HPDE6-E6E7 (cell line): Measurements from ENCODE around the gene ABCC5.

Source experiments
- DNase-seq: peaks from one replicate; pipeline ENCODE4 v3.0.0; 2011; ENCODE audit warnings: missing footprints; ENCODE audit errors: extremely low spot score

ABCC5 gene

GRCh38 chr3:183922421-183922820 lies 95.3 kb downstream of the ABCC5 start:
- no peak for DNase-seq

- DNase-seq = no peak
These were observed 96.6 kb downstream of the ABCC5 start for GRCh38 chr3:183921096-183921495.

- no peak for DNase-seq
These were observed 97.3 kb downstream of the ABCC5 start for GRCh38 chr3:183920416-183920815.

DNA sequence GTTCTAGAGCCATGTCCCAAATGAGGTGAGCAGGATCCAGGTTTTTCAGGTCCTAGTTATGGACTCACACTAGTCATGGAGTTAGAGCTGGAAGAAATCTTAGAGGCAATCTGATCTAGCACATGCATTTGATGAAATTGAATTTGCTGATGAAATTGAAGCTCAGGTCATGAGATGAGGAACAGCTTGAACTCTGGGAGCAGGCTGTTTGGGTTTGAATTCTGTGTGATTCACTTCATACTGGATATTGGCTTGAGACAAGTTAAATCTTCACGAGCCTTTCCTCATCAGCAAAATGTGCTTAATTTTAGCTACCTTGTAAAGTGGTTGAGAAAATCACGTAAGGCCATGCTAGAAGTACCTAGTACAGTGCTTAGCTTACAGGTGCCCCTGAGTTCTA lies 99.5 kb downstream of the ABCC5 start:
- no peak for DNase-seq

GRCh38 chr3:183917776-183918175 lies 99.9 kb downstream of the ABCC5 start:
- no peak for DNase-seq

GRCh38 chr3:183914856-183915255 lies 102.8 kb downstream of the ABCC5 start:
- DNase-seq = no peak

DNA sequence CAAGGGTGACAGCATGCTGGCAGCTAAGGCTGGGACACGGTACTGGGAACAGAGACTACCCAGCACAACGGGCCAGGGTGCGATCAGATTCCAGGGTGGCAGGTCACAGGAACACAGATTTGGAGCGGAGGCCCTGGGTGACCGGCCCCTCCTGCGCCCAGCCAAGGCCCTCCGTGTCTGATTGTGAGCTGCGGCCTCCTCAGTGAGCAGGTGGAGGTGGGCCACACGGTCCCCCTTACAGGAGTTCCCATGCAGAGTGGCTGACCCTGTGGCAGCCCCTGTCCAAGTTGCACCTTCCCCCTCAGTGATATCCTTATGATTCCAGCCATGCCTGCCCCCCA lies 104.1 kb downstream of the ABCC5 start:
- no peak for DNase-seq

DNA sequence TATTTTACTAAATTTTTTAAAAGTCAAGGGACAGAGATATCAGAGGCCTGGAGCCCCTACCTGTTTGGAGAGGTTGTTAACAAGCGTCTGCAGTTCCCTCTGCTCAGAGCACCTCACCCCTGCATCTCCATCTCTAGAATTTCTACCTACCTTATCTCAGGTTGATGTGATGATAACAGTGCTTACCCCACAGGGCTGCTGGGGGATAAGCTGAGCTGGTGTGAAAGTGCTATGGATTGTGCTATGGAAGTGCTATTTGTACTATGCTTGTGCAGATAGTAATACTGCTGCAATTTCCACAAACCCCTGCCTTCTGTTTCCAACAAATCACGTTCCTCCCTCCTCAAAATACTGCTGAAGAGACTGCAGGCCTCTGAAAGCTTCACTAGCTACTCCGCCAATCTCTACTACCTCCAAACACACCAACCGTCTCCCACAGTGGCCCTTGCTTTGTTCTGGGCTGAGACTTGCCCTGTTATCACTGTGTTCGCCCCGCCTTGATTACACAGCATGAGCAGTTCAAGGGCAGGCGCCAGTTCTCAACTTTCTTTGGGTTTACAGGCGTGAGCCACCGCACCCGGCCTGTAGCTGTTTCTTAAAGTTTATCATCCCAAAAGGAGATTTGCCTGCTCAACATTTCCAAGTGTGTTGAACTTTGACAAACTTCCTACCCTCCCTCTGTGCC lies 104.6 kb downstream of the ABCC5 start:
- DNase-seq = no peak

DNA sequence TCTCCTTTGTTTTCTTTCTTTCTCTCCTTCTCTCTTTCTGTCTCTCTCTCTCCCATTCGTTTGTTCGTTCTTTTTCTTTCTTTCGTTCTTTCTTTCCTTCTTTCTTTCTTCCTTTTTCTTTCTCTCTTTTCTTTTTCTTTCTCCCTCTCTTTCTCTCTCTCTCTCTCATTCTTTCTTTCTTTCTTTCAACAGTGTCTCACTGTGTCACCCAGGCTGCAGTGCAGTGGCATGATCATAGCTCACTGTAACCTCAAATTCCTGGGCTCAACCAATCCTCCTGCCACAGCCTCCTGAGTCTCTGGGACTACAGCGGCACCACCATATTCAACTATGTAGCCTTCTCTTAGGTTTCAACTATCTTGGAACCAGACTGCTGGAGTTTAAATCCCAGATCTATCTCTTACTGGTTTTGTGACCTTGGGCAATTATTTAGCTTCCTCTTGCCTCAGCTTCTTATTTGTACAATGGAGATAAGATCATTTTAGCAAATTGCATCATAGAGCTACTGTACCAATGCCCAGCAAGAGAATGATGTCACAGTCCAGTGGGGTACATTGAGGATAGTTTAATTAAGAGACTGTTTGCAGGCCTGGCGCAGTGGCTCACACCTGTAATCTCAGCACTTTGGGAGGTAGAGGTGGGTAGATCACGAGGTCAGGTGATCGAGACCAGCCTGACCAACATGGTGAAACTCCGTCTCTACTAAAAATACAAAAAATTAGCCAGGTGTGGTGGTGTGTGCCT lies 105.7 kb downstream of the ABCC5 start:
- no peak for DNase-seq

DNA sequence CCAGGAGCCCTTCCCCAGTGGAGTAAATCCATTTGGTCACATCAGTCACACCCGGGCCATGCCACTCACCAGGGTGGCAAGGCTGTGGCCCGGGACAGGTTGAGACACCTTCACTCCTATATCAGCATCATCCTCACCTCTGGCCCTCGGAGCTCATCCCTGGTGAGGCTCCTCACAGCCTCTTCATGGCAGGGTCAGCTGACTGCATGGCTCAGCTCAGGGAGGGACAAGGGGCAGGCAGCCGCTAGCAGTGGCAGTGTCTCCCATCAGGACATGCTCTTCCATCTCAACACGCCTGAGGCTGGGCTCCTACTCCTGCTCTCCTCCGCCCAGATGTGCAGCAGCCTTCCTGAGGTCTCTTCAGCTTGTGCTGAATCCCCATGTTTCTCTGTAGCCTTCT lies 106.6 kb downstream of the ABCC5 start:
- DNase-seq = no peak

- no peak for DNase-seq
These were observed 108.6 kb downstream of the ABCC5 start for GRCh38 chr3:183909030-183909600.

DNA sequence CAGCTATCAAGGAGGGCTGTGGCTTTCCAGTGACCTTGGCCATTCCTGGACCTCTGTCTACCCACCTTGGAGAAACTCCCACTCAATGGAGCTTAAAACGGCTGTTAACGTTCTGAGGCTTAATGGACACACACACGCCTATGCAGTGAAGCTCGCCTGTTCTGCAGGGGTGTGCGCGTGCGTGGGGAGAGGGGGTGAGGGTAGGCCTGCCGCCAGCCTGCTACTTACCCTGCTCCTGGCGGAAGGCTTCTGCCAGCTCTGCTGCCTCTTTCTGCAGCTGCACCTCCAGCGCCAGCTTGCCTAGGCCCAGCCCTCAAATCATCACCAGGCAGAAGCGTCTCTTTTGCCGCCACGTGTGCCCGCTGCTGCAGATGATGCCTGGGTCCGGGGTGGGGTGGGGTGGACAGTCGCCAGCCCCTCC lies 109.8 kb downstream of the ABCC5 start:
- DNase-seq = no peak

DNA sequence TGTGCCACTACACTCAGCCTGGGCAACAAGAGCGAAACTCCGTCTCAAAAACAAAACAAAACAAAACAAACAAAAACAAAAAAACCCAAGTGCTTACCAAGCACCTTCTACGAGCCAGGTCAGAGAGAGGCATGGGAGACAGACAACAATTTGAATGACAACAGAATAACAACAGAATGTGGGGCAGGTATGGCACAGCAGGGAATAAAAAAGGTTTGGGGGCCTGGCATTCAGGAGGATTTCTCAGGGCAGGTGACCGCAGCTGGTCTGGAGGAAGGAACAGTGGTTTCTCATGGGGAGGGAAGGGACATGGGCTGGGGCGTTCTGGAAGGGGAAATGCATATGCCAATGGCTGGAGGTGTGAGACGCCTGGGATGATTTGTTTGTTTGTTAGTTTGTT lies 110.5 kb downstream of the ABCC5 start:
- no peak for DNase-seq

DNA sequence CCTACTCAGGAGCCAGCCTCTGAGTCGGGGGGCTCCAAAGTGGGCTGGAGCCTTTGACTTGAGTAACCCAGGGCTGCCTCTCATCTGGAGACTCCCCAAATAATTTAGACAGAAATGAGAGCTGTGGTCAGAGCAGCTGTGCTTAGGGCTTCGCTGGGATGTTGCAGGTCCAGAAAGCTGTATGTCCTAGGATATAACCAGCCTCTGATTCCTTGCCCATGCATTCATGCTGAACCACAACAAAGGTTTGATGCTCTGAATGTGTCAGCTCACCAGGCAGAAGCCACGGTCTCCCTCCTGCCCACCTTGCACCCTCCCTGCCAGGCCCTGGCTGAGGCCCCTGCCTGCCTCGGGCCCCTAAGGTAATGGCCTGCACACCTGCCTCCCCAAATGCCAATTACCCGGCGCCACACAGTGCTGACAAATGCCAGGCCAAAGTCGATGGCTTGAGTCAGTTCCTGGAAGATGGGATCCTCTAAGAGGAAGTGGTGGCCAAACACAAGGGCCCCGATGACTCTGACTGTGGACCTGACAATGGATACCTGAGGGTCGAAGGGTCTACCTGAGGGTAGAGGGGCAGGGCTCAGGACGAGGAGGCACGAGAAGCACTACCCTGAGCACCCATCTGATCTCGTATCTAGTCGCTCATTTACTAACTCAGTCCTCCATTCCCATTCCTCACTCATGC lies 111.3 kb downstream of the ABCC5 start:
- no peak for DNase-seq

DNA sequence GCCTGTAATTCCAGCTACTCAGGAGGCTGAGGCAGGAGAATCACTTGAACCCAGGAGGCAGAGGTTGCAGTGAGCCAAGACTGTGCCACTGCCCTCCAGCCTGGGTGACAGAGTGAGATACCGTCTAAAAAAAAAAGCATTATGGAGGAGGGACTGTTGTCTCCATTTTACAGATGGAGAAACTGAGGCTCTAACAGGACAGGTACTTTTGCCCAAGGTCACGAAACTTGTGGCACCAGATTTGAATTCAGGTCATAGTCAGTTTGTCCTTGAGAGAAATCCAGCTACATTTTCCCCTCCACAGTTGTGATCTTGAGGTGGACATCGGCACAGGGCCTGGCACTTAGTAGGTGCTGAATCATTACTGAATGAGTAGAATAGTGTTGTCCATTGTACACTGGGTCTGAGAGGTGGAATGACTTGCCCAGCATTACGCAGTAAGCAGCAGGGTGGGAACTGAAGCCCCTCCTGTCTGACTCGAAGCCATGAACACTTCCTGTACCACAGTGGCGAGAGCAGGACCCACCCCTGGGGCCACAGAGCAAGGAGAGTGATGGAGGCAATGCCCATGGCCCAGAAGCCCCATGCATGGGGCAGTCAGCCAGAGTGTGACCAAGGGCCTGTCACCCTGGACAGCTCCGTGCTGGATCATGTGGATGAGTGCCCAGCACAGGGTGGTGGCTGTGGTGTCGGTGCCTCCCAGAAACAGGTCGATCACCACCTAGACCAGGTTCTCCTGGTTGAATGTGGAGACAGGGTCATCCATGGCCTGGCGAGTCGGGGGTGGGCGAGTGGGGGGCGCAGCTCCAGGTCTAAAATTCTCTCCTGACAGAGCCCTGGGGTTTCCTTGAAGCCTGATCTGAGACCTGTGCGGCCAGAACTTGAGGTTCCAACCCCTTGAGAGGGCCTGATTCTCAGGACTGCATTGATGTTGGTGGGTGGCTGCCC lies 112.6 kb downstream of the ABCC5 start:
- DNase-seq = no peak

- no peak for DNase-seq
These were observed 119.7 kb downstream of the ABCC5 start for GRCh38 chr3:183898028-183898431.

GRCh38 chr3:183897606-183898005 lies 120.1 kb downstream of the ABCC5 start:
- DNase-seq = no peak

- no peak for DNase-seq
These were observed 121.1 kb downstream of the ABCC5 start for GRCh38 chr3:183896610-183897009.

DNA sequence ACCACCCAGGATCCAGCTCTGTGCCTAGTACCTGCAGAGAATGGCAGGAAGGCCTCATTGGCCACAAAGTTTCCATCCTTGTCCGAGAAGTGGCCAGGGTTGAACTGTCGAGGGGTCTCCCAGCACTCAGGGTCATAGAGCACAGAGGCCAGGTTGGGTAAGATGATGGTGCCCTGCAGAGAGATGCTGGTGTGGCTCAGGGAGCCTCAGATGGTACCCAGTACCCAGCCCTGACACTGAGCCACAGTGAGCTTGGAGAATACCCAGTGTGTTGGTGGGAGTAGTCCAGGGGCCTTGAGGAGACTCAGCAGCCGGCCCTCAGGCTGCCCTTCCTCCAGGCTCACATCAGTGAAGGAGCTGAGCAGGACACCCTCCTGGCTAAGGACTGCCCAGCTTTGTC lies 121.5 kb downstream of the ABCC5 start:
- no peak for DNase-seq

DNA sequence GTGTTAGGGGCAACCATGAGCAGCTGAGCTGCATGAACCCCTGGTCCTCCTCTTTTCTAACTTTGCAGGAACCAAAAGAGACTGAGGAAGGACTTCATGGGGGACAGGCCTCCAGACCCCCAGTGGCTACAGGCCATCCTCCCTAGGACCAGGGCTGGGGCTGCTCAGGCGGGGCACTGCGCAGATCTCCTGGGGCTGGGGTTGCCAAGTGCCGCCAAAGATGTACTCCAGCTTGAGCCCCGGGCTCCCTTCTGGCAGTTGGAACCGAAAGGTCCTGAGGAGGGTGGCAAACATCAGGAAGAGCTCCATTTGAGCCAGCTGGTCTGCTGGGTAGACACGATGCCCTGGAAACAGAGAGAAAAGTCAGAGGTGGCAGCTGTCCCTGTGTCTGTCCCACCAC lies 121.9 kb downstream of the ABCC5 start:
- no peak for DNase-seq

GRCh38 chr3:183895296-183895695 lies 122.4 kb downstream of the ABCC5 start:
- peak; percentile 75 for DNase-seq
